GM19025 (cell line): ENCODE measurements around the gene ASB2.

Experiments used
- ATAC-seq: cut with Tn5 transposase; IDR thresholded peaks from one replicate; pipeline ENCODE4 v1.9.1; 2021; ENCODE audit warnings: mild to moderate bottlenecking, low read depth, moderate library complexity; ENCODE audit not compliant: unreplicated experiment

The ASB2 gene

GRCh38 chr14:93911975-93912615 is 64.3 kb downstream of the ASB2 start:
- ATAC-seq: no peak

DNA sequence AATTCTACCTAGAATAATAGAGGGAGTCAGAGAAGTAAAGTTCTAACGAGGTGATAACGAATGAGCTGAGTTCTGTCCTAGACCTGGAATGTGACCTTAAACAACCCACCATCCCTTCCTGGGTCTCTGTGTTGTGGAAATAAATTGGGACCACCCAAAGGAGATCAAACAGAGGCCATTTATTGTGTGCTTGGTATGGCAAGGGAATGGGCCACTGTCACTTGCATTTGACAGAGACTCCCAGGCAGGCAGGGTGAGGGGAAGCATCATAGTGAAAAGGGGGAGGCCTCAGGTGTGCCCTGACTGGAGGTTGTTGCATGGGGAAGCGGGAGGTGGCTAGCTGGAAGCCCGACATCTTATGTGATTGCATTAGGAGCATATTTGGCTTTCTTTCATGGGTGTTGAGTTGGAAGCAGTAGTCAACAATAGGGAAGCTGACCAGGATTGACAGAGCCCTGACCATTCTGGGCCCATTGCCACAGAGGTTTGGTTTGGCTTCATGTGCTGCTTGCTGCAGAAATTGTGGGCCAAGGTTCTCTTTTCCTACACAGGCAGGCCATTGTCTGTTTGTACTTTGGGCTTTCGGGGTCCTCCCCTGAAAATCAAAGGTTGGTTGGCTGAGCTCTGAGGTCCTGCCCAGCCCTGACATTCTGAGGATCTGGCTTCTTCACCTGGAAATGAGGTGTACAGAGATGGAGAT is 66.8 kb downstream of the ASB2 start:
- ATAC-seq: no peak

DNA sequence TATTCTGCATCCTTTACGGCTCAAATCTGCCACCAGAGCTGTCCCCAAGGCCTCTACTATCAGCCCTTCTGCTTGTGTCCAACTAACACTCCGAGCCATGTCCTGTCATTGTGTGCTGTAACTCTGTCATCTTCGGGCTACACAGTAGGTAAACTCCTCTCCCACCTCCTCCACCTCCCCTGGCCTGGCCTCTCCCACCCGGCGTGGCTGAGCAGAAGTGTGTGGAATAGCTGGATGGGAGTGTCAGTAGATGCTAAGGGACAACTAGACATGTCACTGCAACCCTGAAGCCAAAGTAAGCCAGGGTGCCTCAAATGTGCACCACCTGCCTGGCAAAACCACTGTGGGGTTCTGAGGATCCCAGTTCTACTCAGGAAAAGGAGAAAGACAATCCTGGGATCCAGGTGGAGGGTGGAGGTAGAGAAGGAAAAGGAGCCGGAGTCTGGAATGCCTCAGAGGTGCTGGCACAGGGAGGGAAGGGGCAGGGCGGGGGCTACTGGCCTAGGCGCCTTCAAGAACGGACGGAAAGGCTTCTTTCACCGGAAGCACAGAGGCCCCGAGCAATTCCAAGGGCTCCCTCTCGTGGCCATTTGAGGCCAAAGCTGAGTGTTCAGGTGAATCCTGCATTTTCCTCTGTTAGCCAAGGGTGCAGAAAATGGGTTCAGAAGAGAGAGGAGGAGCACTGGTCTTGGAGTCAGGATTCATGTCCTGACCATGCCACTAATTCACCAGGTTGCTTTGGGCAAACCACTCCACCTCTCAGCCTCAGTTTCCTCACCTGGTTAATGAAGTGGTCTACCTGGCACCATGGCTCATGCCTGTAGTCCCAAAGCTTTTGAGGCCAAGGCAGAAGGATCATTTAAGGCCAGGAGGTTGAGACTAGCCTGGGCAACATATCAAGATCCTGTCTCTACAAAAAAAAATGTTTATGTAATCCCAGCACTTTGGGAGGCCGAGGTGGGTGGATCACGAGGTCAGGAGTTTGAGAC is 69.7 kb downstream of the ASB2 start:
- no peak for ATAC-seq

DNA sequence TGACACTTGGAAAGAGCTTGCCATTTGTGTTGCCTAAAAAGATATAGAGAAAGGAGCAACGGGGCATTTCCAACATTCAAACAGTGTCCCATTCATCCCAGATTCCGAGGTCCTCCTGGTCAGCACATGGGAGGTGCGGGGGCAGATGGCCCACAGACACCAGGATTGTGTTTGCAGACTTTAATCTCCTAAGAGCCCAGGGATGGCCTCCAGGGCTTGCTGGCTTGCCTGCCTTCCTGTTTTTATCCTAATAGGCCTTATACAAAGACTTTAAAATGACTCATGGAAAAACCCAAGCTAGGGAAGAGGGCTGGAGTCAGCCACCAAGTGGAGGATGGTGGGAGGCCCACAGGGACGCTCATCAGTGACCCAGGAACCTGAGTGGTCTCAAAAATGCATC is 70.7 kb downstream of the ASB2 start:
- no peak for ATAC-seq

DNA sequence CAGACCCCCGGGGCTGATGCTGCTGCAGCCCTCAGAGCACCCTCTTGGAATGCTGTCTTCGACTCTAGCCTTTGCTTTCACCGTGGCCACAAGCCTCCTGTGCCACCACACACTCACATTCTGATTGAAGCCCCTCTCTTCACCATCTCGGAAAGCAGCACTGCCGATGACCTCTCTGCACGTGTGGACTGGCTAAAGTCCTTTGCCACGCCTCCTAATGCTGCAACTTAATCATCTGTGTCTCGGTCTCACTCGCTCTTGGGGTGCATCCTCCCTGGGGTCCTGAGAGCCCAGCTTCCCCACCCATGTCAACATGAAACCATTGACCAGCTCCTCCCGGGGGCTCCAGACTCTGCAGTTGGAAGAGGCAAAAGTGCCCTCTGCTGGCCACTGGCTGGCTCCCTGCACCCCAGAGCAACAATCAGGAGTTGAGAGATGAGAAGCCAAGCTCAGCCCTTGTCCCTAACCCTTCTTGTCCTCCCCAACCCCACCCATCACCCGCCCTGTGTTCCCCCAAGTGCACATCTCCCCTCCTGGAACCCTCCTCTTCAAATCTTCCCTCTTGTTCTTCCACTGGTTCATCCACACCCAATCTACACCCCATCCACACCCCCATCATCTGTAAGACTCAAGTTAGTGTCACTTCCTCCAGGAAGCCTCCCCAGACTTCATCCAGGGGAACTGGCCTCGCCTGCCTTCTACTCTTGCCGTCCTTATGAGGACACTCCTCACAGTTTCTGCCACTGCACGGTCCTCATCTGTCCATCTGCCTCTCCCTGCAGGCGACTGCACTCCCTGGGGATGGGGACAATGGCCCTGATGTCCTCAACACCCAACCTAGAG is 72.8 kb downstream of the ASB2 start:
- ATAC-seq: no peak

DNA sequence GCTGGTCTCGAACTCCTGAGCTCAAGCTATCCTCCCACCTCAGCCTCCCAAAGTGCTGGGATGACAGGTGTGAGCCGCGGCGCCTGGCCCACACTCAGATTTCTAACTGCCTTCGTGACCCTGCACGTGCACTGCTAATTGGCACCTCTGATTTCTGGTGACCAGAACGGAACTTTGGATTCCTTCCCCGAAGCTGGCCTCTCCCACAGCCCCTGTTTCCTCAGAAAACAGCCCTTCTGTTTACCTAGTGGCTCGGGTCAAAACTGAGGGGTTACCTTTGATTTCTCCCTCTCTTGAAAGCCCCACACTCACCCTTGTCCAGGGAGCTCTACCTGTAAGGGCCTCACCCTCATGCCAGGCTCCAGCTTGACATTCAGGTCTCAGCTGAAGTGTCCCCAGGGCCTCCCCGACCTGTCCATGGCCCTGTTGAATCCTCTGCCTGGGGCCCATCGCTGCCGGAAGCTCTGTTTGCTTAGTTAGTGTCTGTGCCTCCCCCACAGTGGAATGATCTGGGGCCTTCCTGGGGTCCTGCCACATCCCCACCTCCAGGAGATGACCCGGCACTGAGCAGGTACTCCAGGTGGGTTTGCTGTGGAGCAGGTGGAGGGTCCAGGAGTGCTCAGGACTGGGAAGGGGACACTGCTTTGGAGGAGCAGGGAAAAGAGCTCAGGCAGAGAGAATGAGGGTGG is 73.6 kb downstream of the ASB2 start:
- ATAC-seq: no peak

DNA sequence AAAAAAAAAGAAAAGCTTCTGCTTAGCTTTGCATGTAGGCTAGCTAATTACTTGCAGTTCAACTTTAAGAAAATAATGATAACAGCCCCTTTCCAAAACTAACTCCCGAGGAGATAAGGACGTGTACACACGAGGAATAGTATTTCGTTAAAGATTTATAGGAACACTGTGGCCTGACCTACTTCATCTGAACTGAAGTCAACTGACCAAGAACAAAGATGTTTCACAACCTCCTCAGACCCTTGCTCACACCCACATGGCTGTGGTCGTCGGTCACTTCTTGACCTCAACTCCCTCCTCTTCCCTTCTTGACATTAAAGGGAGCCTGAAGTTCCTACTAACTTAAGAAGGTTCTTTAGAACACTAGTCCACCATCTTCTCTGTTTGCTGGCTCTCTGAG is 74.6 kb downstream of the ASB2 start:
- ATAC-seq: no peak

DNA sequence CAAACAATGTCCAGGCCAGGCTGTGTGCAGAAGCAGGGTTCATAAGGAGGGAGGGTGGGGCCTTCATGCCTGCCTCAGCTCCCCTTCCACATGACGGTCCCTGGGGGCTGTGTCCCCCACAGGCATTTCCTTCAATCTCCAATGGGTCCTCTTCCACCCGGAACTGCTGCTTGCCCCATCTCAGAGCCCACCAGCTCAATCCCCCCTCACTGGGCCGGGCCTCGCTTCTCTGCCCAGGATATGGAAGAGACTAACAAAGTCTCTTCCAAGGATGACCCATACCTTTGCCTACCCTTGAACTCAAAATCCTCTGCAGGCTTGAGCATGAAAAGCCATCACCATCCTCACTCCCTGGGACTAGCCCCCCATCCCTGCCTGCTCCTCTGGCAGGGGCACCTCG is 77.6 kb downstream of the ASB2 start:
- ATAC-seq: no peak

GRCh38 chr14:93898081-93898611 is 78.2 kb downstream of the ASB2 start:
- ATAC-seq: no peak

GRCh38 chr14:93897476-93897845 is 78.9 kb downstream of the ASB2 start:
- no peak for ATAC-seq

DNA sequence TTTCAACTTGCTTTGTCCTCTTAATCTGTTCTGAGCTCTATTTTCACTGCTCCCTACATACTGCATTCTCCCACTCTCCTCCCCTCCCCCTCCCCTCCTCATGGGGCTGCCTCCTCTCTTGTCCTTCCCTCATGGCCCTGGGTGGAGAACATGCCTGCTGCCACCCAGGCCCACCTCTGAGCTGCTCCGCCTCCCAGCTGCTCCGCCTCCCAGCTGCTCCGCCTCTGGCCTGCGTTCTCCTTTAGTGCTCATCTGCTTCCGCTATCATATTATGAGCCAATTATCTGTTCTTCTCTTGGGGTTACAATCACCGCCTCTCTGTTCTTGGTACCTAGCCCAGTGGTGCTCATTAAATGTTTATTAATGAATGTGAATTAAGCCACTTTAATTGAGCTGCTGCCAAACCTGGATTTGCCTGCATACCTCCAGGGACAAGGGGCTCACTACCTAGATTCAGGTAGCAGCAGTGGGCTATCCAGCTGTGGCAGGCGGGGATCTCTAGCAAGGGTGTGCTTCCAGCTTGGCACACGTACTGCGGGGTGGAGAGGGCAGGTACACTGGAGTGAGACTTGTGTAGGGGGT is 81.3 kb downstream of the ASB2 start:
- no peak for ATAC-seq

DNA sequence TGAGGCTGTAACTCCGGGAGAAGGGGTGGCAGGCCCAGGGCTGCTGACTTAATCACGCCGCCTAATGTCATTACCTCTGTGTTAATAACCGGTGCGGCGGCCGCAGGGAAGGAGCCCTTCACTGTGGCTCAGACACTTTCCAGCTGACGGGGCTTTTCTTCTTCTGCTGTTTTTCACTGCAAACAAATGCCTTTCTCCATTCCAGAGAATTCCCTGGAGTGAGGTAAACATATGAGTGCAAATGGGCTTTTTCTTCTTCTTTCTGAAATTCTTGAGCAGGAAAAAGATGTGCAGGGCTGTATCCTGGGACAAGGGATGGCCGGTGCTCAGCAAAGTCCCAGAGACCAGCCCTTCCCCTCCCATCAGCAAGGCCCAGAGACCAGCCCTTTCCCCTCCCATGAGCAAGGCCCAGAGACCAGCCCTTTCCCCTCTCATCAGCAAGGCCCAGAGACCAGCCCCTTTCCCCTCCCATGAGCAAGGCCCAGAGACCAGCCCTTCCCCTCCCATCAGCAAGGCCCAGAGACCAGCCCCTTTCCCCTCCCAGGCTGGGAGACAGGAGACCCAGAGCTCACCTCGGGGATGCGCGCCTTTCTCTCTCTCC is 82.6 kb downstream of the ASB2 start:
- no peak for ATAC-seq

GRCh38 chr14:93892923-93893558 is 83.3 kb downstream of the ASB2 start:
- no peak for ATAC-seq

DNA sequence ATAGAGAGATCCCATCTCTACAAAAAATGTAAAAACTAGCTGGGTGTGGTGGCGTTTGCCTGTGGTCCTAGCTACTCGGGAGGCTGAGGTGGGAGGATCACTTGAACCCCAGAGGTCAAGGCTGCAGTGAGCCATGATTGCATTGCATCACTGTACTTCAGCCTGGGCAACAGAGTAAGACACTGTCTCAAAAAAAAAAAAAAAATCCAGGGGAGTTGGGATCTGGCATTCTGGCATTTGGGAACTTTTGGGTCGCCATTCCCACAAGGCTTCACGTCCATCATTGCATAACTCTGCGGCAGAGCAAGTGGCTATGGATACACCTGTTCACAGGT is 83.9 kb downstream of the ASB2 start:
- no peak for ATAC-seq

- ATAC-seq: no peak
These were observed 84.4 kb downstream of the ASB2 start for GRCh38 chr14:93891756-93892504.

GRCh38 chr14:93889739-93890483 is 86.5 kb downstream of the ASB2 start:
- no peak for ATAC-seq

DNA sequence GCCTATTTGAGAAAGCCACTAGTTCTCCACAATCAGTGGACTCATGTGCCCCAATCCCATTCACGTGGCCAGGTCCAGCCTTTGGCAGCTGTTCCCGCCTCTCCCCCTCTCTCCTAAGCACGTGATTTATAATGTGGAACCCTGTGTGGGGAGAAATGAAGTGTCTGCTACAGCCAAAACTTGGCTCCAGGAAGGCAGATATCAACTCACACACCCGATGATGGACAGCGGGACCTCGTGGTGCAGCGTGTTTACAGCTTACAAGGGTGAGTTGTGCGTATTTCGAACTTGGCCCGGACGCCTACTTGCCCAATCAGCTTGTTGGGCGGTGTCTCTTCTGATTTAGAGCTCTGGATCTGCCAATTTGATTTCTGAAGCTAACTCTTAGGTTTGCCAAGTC is 87.4 kb downstream of the ASB2 start:
- no peak for ATAC-seq
